Kidney (tissue), 14 donors: ENCODE results near the gene CALCOCO1. TPM values are rescaled to one million over a fixed set of nuclear protein-coding genes. Genes with fewer than 3 reads are reported as not detected.

ENCODE experiments used
- DNase-seq, 5 donors: peaks; one replicate each; pipeline ENCODE4 v3.0.0-alpha.2; 2013 to 2020
- FAIRE-seq: peaks from 2 replicates; lab custom pipeline; 2012; peaks lifted over from hg19 to GRCh38; lab: Jason Lieb, UNC
- H3K27ac ChIP-seq, 2 donors: one replicate each; pipeline ENCODE4 v1.7.0; 2013; ENCODE audit warnings: low read depth in 2 of 2, low read length in 2 of 2, inconsistent platforms in 1 of 2
- H3K27me3 ChIP-seq: one replicate; pipeline ENCODE4 v1.7.1; 2013; ENCODE audit warnings: low read length, inconsistent platforms; ENCODE audit not compliant: control insufficient read depth, insufficient read depth
- H3K36me3 ChIP-seq, 3 donors: one replicate each; pipeline versions ENCODE4 v1.7.0 to v1.7.1; 2013; ENCODE audit warnings: low read length in 3 of 3, control low read depth in 1 of 3, inconsistent platforms in 1 of 3; ENCODE audit not compliant: insufficient read depth in 3 of 3, control insufficient read depth in 2 of 3
- H3K4me1 ChIP-seq, 3 donors: one replicate each; pipeline versions ENCODE4 v1.7.0 to v1.7.1; 2013; ENCODE audit warnings: low read length in 3 of 3, inconsistent platforms in 1 of 3, low read depth in 1 of 3; ENCODE audit not compliant: control insufficient read depth in 2 of 3, insufficient read depth in 2 of 3
- H3K4me3 ChIP-seq, 3 donors: one replicate each; pipeline versions ENCODE4 v1.7.0 to v1.8.1; 2013; ENCODE audit warnings: low read length in 3 of 3, control low read depth in 1 of 3, inconsistent platforms in 1 of 3
- H3K9ac ChIP-seq, 3 donors: one replicate each; pipeline versions ENCODE4 v1.7.0 to v1.7.1; 2013; ENCODE audit warnings: low read length in 3 of 3, control low read depth in 1 of 3, inconsistent platforms in 1 of 3
- H3K9me3 ChIP-seq, 3 donors: one replicate each; pipeline versions ENCODE4 v1.7.0 to v1.7.1; 2013; ENCODE audit warnings: low read length in 3 of 3, control low read depth in 1 of 3, inconsistent platforms in 1 of 3; ENCODE audit not compliant: control insufficient read depth in 2 of 3, insufficient read depth in 1 of 3
- intact Hi-C: fragments of 100-400 bp; cut with DNase I; formaldehyde crosslinking; loops from one replicate; pipeline ENCODE4 v1.11.1; 2022
- polyA plus RNA-seq: library from polyadenylated mRNA; stranded (reverse); fragments of 350-450 nt; fragmentation: Illumina TruSeq; extraction: RNeasy Lipid Tissue Mini Kit (QIAGEN cat#74804); gene quantifications from one replicate; pipeline ENCODE4 v1.2.3, GENCODE V29; 2014; ENCODE audit warnings: low read depth, low replicate concordance; ENCODE audit not compliant: insufficient read depth
- total RNA-seq: library from RNA; stranded (reverse); fragmentation: NEBNext Ultra II Directional; extraction: Animal tissue kit (Norgen Biotek cat#: 25700); gene quantifications from one replicate; pipeline ENCODE4 v1.2.1, GENCODE V29; 2021
- TF ChIP-seq, protein P1 (sequence below): IDR thresholded peaks from 3 replicates; pipeline ENCODE4 v1.5.1; 2012; ENCODE audit warnings: mild to moderate bottlenecking, moderate library complexity, borderline replicate concordance; ENCODE audit not compliant: insufficient read depth; ENCODE audit errors: extremely low read depth
- donor health status: control.
- donor health status: control.
- donor health status: control.
- donor health status: control.
- donor health status: control.
- donor health status: DM: yes; HTN: yes; CAD: no.
- donor health status: Normal renal cell carcinoma (clear cell type).

Gene CALCOCO1
- total and polyA plus RNA-seq, 2 donors from 2014 or later, result 82.2 to 109 TPM

DNA sequence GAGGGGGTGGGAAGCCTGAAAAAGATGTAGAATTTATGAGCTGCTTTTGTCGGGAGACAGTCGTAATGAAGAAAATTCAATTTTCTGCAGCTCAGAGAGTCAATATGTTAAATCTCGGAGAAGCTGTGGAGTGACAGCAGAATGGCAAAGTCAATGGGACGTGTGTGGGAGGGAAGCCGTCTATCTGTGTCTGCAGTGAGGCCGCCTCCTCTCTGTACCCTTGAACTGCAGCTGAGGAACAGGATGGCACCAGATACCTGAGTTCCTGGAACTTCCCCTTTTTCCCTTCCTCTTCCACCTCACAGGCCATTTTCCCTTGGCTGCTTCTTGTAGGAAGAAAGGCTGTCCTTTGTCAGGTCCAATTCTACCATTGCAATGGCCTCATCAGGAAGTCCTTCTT is 9.3 kb upstream of the CALCOCO1 start:
- FAIRE-seq, result no peak
- DNase-seq, result no peak
- intact Hi-C loops, result no loop called here
- H3K27me3 ChIP-seq, result peaks cover 22% of the 10 kb centered on the region
- H3K4me3 ChIP-seq, result no peak overlapping the region
- H3K4me1 ChIP-seq, result peaks cover 0 to 11% (median 3%) of the 10 kb centered on the region in 3 donors
- H3K9ac ChIP-seq, result no peak overlapping the region
- TF ChIP-seq, protein P1, sequence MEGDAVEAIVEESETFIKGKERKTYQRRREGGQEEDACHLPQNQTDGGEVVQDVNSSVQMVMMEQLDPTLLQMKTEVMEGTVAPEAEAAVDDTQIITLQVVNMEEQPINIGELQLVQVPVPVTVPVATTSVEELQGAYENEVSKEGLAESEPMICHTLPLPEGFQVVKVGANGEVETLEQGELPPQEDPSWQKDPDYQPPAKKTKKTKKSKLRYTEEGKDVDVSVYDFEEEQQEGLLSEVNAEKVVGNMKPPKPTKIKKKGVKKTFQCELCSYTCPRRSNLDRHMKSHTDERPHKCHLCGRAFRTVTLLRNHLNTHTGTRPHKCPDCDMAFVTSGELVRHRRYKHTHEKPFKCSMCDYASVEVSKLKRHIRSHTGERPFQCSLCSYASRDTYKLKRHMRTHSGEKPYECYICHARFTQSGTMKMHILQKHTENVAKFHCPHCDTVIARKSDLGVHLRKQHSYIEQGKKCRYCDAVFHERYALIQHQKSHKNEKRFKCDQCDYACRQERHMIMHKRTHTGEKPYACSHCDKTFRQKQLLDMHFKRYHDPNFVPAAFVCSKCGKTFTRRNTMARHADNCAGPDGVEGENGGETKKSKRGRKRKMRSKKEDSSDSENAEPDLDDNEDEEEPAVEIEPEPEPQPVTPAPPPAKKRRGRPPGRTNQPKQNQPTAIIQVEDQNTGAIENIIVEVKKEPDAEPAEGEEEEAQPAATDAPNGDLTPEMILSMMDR, result no peak
- H3K36me3 ChIP-seq, result no peaks in the 10 kb centered on the region
- no peak overlapping the region for H3K27ac ChIP-seq
- no peaks in the 10 kb centered on the region for H3K9me3 ChIP-seq

- no peak for FAIRE-seq
- Histone ChIP-seq H3K4me1 (peaks cover 0 to 11% (median 3%) of the 10 kb centered on the region in 3 donors), H3K4me3 (no peak overlapping the region), H3K27me3 (peaks cover 18% of the 10 kb centered on the region), H3K36me3 (no peaks in the 10 kb centered on the region), H3K27ac (no peak overlapping the region), H3K9ac (no peak overlapping the region), H3K9me3 (no peaks in the 10 kb centered on the region)
- TF ChIP-seq, protein P1, result no peak
- DNase-seq, result no peak
- intact Hi-C loops, result no loop called here
Measured at GRCh38 chr12:53735556-53735955, 8.3 kb upstream of the CALCOCO1 start.

GRCh38 chr12:53734425-53734824 is 7.2 kb upstream of the CALCOCO1 start:
- Histone ChIP-seq H3K9me3 (no peaks in the 10 kb centered on the region), H3K27ac (no peak overlapping the region), H3K36me3 (no peaks in the 10 kb centered on the region), H3K27me3 (peaks cover 11% of the 10 kb centered on the region), H3K4me3 (no peak overlapping the region), H3K9ac (no peak overlapping the region), H3K4me1 (peaks cover 0 to 6% (median 3%) of the 10 kb centered on the region in 3 donors)
- DNase-seq (no peak), FAIRE-seq (no peak)
- TF ChIP-seq, protein P1, result no peak
- intact Hi-C loops, result no loop called here

- Histone ChIP-seq H3K4me1 (peaks cover 0 to 3% (median 0%) of the 10 kb centered on the region in 3 donors), H3K27me3 (peaks cover 7% of the 10 kb centered on the region), H3K9me3 (no peaks in the 10 kb centered on the region), H3K9ac (no peak overlapping the region), H3K4me3 (no peak overlapping the region), H3K27ac (no peak overlapping the region), H3K36me3 (no peaks in the 10 kb centered on the region)
- DNase-seq (no peak), FAIRE-seq (no peak)
- intact Hi-C loops, result no loop called here
- TF ChIP-seq, protein P1, result no peak
Measured at GRCh38 chr12:53733807-53734200, 6.6 kb upstream of the CALCOCO1 start.
